ENCODE results near the gene IL19.

DNA sequence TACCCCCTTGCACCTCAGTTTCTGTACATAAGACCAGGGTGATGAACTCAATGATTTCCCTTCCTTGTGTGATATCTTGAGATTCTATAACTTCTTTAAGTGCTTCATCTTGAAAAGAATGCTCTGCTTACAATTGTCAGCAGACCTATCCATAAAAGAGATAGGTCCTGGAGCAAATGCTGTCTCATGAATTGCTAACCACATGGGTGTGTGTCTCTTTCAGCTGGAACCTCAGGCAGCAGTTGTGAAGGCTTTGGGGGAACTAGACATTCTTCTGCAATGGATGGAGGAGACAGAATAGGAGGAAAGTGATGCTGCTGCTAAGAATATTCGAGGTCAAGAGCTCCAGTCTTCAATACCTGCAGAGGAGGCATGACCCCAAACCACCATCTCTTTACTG, 97.7 kb downstream of the IL19 start:
- TF ChIP-seq, protein P1, sequence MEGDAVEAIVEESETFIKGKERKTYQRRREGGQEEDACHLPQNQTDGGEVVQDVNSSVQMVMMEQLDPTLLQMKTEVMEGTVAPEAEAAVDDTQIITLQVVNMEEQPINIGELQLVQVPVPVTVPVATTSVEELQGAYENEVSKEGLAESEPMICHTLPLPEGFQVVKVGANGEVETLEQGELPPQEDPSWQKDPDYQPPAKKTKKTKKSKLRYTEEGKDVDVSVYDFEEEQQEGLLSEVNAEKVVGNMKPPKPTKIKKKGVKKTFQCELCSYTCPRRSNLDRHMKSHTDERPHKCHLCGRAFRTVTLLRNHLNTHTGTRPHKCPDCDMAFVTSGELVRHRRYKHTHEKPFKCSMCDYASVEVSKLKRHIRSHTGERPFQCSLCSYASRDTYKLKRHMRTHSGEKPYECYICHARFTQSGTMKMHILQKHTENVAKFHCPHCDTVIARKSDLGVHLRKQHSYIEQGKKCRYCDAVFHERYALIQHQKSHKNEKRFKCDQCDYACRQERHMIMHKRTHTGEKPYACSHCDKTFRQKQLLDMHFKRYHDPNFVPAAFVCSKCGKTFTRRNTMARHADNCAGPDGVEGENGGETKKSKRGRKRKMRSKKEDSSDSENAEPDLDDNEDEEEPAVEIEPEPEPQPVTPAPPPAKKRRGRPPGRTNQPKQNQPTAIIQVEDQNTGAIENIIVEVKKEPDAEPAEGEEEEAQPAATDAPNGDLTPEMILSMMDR (IDR thresholded peaks at IDR 0.05): no peak
- TF ChIP-seq POLR2A (IDR thresholded peaks at IDR 0.05): no peak
- TF ChIP-seq EP300 (IDR thresholded peaks at IDR 0.05): no peak
